Ectodermal cell (in vitro differentiated cells): ENCODE measurements around the gene RAB43.
A peak's percentile ranks its signal among the peaks of the same experiment; 100 is the strongest.
"Not testable (repeated sequence)": the region's sequence is repeated elsewhere in the genome, so short reads cannot be mapped to it uniquely, and the experiment has no call there.

ENCODE experiments used
- H3K27ac ChIP-seq: 2 replicates; pipeline ENCODE4 v1.7.0; 2013; ENCODE audit warnings: mild to moderate bottlenecking, low read depth, low read length; ENCODE audit not compliant: insufficient read depth, poor library complexity, severe bottlenecking
- H3K27me3 ChIP-seq: 2 replicates; pipeline ENCODE4 v1.7.0; 2013; ENCODE audit warnings: mild to moderate bottlenecking, low read length; ENCODE audit not compliant: insufficient read depth, control insufficient read depth, poor library complexity, severe bottlenecking
- H3K36me3 ChIP-seq: one replicate; pipeline ENCODE4 v1.7.0; 2013; ENCODE audit warnings: low read length; ENCODE audit not compliant: control insufficient read depth, insufficient read depth
- H3K4me1 ChIP-seq: one replicate; pipeline ENCODE4 v1.7.0; 2013; ENCODE audit warnings: low read length; ENCODE audit not compliant: control insufficient read depth, insufficient read depth
- H3K4me3 ChIP-seq: 2 replicates; pipeline ENCODE4 v1.7.0; 2013; ENCODE audit warnings: low read depth, low read length, control low read depth; ENCODE audit not compliant: insufficient read depth
- H3K9me3 ChIP-seq: 2 replicates; pipeline ENCODE4 v1.7.0; 2013; ENCODE audit warnings: mild to moderate bottlenecking, low read length, moderate library complexity; ENCODE audit not compliant: control insufficient read depth
- WGBS, 2 experiments: methylation state at CpG; one replicate each; pipeline ENCODE4 v1.1.7; 2013; ENCODE audit warnings: missing lambda C conversion rate in 2 of 2; 5-methylcytosine and 5-hydroxymethylcytosine counted together

The RAB43 gene

GRCh38 chr3:129121016-129121791 is 400 bp downstream of the RAB43 start:
- Histone ChIP-seq H3K27me3 (no peaks in the 10 kb centered on the region), H3K4me1 (peaks cover 24% of the 10 kb centered on the region), H3K27ac (no peak overlapping the region)

GRCh38 chr3:129120254-129121004 is 1.2 kb downstream of the RAB43 start:
- no peaks in the 10 kb centered on the region for H3K27me3 ChIP-seq
- no peaks in the 10 kb centered on the region for H3K9me3 ChIP-seq
- H3K36me3 ChIP-seq, result no peaks in the 10 kb centered on the region
- WGBS, 2 experiments, result 5 to 8% methylated on average over 18 of the region's 18 CpGs
- peaks cover 24% of the 10 kb centered on the region for H3K4me1 ChIP-seq
- H3K4me3 ChIP-seq, result peak overlapping the region; percentile 66
- no peak overlapping the region for H3K27ac ChIP-seq

More at GRCh38 chr3:129121016-129121791, 400 bp downstream of the RAB43 start:
- Histone ChIP-seq H3K4me3 (peak overlapping the region; percentile 66), H3K36me3 (no peaks in the 10 kb centered on the region), H3K9me3 (no peaks in the 10 kb centered on the region)
- WGBS, 2 experiments, result 0% methylated on average over 80 of the region's 80 CpGs

DNA sequence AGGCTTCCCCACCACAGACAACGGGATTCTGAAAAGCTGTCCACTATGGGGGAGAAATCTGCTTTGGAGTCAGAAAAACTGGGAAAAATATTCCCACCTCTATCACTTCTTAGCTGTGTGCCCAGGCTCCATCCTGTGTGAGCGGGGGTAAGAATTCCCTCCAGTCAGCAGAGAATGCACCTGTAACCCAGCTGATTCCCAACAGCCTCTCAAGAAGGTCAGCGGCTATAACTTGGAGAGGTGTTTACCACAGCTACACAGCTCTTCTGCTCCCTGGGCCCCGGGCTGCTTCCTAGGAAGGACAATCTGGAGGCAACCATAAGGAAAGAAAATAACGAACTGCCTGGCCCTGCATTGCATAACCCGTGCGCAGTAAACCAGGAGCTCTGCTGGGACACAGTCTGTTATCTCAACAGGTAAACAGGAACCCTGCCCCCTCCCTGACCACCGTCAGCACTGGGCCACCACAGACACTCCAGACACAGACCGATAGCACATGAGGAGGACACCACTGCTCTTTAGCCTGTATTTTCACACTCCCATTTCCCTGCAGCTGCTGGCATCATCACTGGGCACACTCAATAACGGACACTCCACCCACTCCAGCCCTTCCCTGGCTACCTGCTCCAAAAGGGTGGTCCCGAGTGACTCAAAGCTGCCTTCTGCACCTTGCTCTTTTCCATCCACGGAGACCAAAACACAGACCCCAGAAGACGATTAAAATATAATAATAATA is 2.1 kb downstream of the RAB43 start:
- no peaks in the 10 kb centered on the region for H3K36me3 ChIP-seq
- no peaks in the 10 kb centered on the region for H3K27me3 ChIP-seq
- no peak overlapping the region for H3K27ac ChIP-seq
- H3K4me1 ChIP-seq, result peaks cover 29% of the 10 kb centered on the region
- WGBS, 2 experiments, result 66 to 71% methylated on average over 13 of the region's 13 CpGs
- no peaks in the 10 kb centered on the region for H3K9me3 ChIP-seq
- peak overlapping the region; percentile 66 for H3K4me3 ChIP-seq

DNA sequence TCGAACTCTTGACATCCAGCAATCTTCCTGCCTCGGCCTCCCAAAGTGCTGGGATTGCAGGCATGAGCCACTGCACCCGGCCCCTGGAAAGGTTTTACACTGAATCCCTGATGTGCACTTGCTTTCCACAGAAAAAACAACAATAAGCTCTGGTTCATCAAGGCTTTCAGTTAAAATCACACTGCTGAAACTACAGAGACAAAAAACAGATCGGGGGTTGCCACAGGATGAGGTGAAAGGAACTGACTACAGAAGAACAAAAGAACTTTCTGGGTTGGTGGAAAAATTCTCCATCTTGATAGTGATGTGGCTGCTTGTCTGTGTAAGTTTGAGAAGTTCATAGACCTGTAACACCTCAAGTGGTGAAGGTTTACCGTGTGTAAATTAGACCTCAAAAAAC is 2.9 kb downstream of the RAB43 start:
- H3K9me3 ChIP-seq, result no peaks in the 10 kb centered on the region
- no peaks in the 10 kb centered on the region for H3K36me3 ChIP-seq
- no peak overlapping the region for H3K4me3 ChIP-seq
- no peak overlapping the region for H3K27ac ChIP-seq
- H3K27me3 ChIP-seq, result no peaks in the 10 kb centered on the region
- H3K4me1 ChIP-seq, result peaks cover 29% of the 10 kb centered on the region
- 75% methylated on average over 5 of the region's 5 CpGs for WGBS, 2 experiments

DNA sequence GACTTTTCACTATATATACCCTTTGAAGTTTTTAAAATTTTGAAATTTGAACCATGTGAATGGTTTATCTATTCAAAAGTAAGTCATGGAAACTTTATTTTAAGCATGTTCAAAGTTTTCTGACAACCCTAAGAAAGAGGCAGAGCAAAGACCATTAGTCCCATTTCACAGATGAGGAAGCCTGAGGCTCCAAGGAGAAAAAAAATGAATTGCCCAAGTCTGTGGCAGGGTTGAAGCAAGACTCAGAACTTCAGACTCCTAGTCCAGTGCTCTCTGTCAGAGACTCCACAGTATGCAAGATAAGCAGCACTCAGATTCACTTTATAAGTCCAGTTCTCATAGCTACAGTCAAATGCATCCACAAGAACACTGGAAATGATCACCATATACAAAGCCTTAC is 4.5 kb downstream of the RAB43 start:
- Histone ChIP-seq H3K4me3 (no peak overlapping the region), H3K4me1 (peaks cover 25% of the 10 kb centered on the region), H3K9me3 (no peaks in the 10 kb centered on the region), H3K36me3 (no peaks in the 10 kb centered on the region), H3K27me3 (no peaks in the 10 kb centered on the region), H3K27ac (no peak overlapping the region)

GRCh38 chr3:129116482-129116946 is 5.1 kb downstream of the RAB43 start:
- no peak overlapping the region for H3K27ac ChIP-seq
- no peaks in the 10 kb centered on the region for H3K27me3 ChIP-seq
- H3K36me3 ChIP-seq, result no peaks in the 10 kb centered on the region
- no peak overlapping the region for H3K4me3 ChIP-seq
- WGBS, 2 experiments, result 55 to 56% methylated on average over 5 of the region's 5 CpGs
- peaks cover 25% of the 10 kb centered on the region for H3K4me1 ChIP-seq
- H3K9me3 ChIP-seq, result no peaks in the 10 kb centered on the region

DNA sequence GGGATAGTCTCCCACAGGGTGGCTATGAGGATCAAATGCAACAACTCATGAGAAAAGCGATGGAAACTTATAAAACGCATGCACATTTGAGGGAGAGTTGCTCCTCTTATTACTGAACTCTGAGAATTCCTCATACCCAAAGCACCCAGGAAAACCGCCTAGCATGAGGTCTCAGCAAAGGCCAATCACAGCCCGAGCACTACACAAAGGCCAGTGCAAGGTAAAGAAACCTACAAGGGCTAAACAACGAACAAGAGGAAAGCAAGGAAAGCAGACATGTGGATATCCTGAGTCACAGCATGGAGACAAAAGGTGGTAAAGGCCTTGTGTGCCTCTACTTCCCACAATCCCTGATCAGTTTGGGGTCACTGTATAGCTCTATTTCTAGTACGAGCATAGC is 7.1 kb downstream of the RAB43 start:
- Histone ChIP-seq H3K4me1 (peaks cover 13% of the 10 kb centered on the region), H3K4me3 (no peak overlapping the region), H3K27me3 (no peaks in the 10 kb centered on the region), H3K36me3 (no peaks in the 10 kb centered on the region), H3K9me3 (no peaks in the 10 kb centered on the region), H3K27ac (no peak overlapping the region)
- 74 to 77% methylated on average over 6 of the region's 6 CpGs for whole genome bisulfite sequencing, 2 experiments

GRCh38 chr3:129112308-129113052 is 9.1 kb downstream of the RAB43 start:
- H3K27ac ChIP-seq, result no peak overlapping the region
- H3K27me3 ChIP-seq, result no peaks in the 10 kb centered on the region
- H3K9me3 ChIP-seq, result no peaks in the 10 kb centered on the region
- no peak overlapping the region for H3K4me3 ChIP-seq
- 91 to 93% methylated on average over 3 of the region's 3 CpGs for WGBS, 2 experiments
- peaks cover 5% of the 10 kb centered on the region for H3K4me1 ChIP-seq
- H3K36me3 ChIP-seq, result no peaks in the 10 kb centered on the region

- H3K9me3 ChIP-seq, H3K27ac ChIP-seq, H3K4me1 ChIP-seq, H3K36me3 ChIP-seq, H3K4me3 ChIP-seq, H3K27me3 ChIP-seq: not testable (repeated sequence)
- WGBS, 2 experiments, result 89 to 92% methylated on average over 9 of the region's 10 CpGs
These were observed 10.4 kb downstream of the RAB43 start for GRCh38 chr3:129111076-129111780.
